Natural killer cell (primary cell): ENCODE measurements around the gene GTF3C1. TPM values are rescaled to one million over a fixed set of nuclear protein-coding genes. Genes with fewer than 3 reads are reported as not detected.

Experiments
- ATAC-seq, 3 donors: fragments of 150-1000 bp in 2 of 3; fragments of 200-7000 bp in 1 of 3; cut with Tn5 transposase; 1 replicate in 1 of 3; 2 replicates in 2 of 3; pipeline ENCODE4 v1.10.0; 2021; ENCODE audit warnings: mild to moderate bottlenecking in 2 of 3, moderate library complexity in 2 of 3
- DNase-seq, 2 donors: peaks; one replicate each; pipeline versions ENCODE4 v3.0.0 to v3.0.0-alpha.2; 2013 to 2021; ENCODE audit warnings: mixed read lengths in 1 of 2
- H3K27ac ChIP-seq: one replicate; pipeline ENCODE4 v1.5.1; 2013; ENCODE audit warnings: mild to moderate bottlenecking, low read length
- H3K27me3 ChIP-seq: one replicate; pipeline ENCODE4 v1.6.1; 2013; ENCODE audit warnings: low read length; ENCODE audit not compliant: control insufficient read depth, insufficient read depth
- H3K36me3 ChIP-seq: one replicate; pipeline ENCODE4 v1.6.1; 2013; ENCODE audit warnings: low read length; ENCODE audit not compliant: control insufficient read depth, insufficient read depth
- H3K4me1 ChIP-seq: one replicate; pipeline ENCODE4 v1.6.1; 2013; ENCODE audit warnings: low read length; ENCODE audit not compliant: control insufficient read depth, insufficient read depth
- H3K4me3 ChIP-seq: one replicate; pipeline ENCODE4 v1.5.1; 2013; ENCODE audit warnings: low read length
- H3K9me3 ChIP-seq: one replicate; pipeline ENCODE4 v1.6.1; 2013; ENCODE audit warnings: low read length; ENCODE audit not compliant: control insufficient read depth, insufficient read depth
- H3K27ac Mint-ChIP-seq, 2 donors: one replicate each; pipeline ENCODE4 v1.8.0; 2022; ENCODE audit warnings: mild to moderate bottlenecking in 2 of 2, mixed read lengths in 2 of 2, moderate library complexity in 1 of 2
- H3K27me3 Mint-ChIP-seq, 2 donors: one replicate each; pipeline ENCODE4 v1.8.0; 2022; ENCODE audit warnings: low read depth in 2 of 2, mixed read lengths in 2 of 2
- H3K36me3 Mint-ChIP-seq: one replicate; pipeline ENCODE4 v1.8.0; 2022; ENCODE audit warnings: mixed read lengths
- H3K4me1 Mint-ChIP-seq, 2 donors: one replicate each; pipeline ENCODE4 v1.8.0; 2022; ENCODE audit warnings: mixed read lengths in 2 of 2
- H3K4me3 Mint-ChIP-seq: one replicate; pipeline ENCODE4 v1.8.0; 2022; ENCODE audit warnings: mild to moderate bottlenecking, moderate library complexity, mixed read lengths
- H3K9me3 Mint-ChIP-seq, 2 donors: one replicate each; pipeline ENCODE4 v1.8.0; 2022; ENCODE audit warnings: mixed read lengths in 2 of 2
- WGBS: methylation state at CpG from one replicate; pipeline ENCODE4 v1.1.7; 2013; ENCODE audit warnings: missing lambda C conversion rate; ENCODE audit not compliant: insufficient coverage; 5-methylcytosine and 5-hydroxymethylcytosine counted together
- intact Hi-C: fragments of 100-400 bp; cut with micrococcal nuclease; formaldehyde crosslinking; loops from one replicate; pipeline ENCODE4 v1.14.2; 2022
- total RNA-seq, 4 donors: library from RNA; stranded (reverse); fragments of 120-200 nt in 1 of 4; gene quantifications; one replicate each; pipeline versions ENCODE4 v1.2.3 to v1.2.4, GENCODE V29; 2013 to 2022
- TF ChIP-seq, protein P1 (sequence below): fragments of 200-600 bp; IDR thresholded peaks from one replicate; pipeline ENCODE4 v1.8.0; 2022; ENCODE audit warnings: antibody characterized with exemption

The GTF3C1 gene
- total RNA-seq, 3 donors from 2014 or later (not counting 1 experiment from before 2014, with no cell fraction given), result 111 to 160 (median 125) TPM

DNA sequence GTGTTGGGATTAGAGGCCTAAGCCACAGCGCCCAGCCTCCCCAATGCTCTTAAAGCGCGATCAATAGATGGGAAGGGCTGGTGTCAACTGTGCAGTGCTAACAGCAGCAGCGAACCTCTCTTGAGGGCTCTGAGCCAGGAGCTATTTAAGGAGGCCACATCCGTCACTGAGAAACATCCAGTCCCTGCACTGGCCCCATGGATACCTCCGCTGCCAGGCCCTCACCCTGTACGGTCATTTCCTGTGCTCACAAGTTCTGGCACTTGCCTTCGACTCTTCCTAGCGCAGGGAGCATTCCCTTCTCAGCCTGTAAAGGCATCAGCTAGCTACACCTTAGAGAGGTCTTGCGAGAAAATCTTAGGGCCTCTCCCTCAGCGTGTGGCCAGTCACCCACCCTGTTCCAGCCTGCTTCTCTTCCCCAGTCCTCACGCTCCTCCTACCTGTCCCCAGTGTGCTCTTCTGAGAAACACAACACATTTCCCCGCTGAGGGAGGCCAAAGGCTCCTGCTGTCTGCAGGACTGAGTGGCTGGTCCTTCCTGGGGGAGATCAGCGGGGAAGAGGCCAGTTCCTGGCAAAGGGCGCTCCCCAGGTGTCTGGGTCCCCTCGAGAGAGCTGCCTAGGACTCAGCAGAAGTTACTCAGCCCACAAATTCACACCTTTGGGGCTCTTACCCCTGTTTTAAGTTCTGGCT, 28.6 kb downstream of the GTF3C1 start:
- Histone ChIP-seq H3K4me3 (no peak overlapping the region), H3K9me3 (no peaks in the 10 kb centered on the region), H3K36me3 (peaks cover 65% of the 10 kb centered on the region), H3K27me3 (no peaks in the 10 kb centered on the region), H3K4me1 (no peaks in the 10 kb centered on the region), H3K27ac (no peak overlapping the region)
- TF ChIP-seq, protein P1, sequence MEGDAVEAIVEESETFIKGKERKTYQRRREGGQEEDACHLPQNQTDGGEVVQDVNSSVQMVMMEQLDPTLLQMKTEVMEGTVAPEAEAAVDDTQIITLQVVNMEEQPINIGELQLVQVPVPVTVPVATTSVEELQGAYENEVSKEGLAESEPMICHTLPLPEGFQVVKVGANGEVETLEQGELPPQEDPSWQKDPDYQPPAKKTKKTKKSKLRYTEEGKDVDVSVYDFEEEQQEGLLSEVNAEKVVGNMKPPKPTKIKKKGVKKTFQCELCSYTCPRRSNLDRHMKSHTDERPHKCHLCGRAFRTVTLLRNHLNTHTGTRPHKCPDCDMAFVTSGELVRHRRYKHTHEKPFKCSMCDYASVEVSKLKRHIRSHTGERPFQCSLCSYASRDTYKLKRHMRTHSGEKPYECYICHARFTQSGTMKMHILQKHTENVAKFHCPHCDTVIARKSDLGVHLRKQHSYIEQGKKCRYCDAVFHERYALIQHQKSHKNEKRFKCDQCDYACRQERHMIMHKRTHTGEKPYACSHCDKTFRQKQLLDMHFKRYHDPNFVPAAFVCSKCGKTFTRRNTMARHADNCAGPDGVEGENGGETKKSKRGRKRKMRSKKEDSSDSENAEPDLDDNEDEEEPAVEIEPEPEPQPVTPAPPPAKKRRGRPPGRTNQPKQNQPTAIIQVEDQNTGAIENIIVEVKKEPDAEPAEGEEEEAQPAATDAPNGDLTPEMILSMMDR, result no peak
- ATAC-seq (peak in 1 of 3 donors; percentile 36), DNase-seq (no peak)
- peaks cover 21% of the 10 kb centered on the region for H3K36me3 Mint-ChIP-seq
- intact Hi-C loops, result no loop called here
- no peaks in the 10 kb centered on the region for H3K27me3 Mint-ChIP-seq
- H3K4me3 Mint-ChIP-seq, result no peak overlapping the region
- peak overlapping the region; percentile 56 to 70 for H3K27ac Mint-ChIP-seq
- 85% methylated on average over 16 of the region's 16 CpGs for WGBS
- peaks cover 17 to 25% of the 10 kb centered on the region in 2 donors for H3K4me1 Mint-ChIP-seq
- no peaks in the 10 kb centered on the region for H3K9me3 Mint-ChIP-seq

DNA sequence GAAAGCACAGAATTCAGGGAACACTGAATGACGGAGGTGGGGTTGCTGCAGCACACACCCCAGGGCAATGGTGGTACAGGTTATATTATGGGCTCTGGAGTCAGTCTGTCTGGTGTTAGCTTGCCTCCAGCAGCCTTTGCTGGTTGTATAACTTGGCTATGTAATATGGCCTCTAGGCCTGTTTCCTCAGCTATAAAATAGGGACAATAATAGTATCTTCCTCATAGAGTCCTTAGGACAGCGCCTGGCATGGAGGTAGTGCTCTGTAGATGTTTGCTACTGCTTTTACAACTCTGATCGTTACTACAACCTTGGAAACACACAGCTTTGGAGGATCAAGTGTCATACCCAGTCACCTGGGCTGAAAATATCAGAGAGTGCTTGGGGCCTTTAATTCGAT, 31.5 kb downstream of the GTF3C1 start:
- DNase-seq (no peak), ATAC-seq (no peak)
- no peak overlapping the region for H3K27ac Mint-ChIP-seq
- H3K36me3 Mint-ChIP-seq, result peaks cover 10% of the 10 kb centered on the region
- 98% methylated on average over 4 of the region's 4 CpGs for WGBS
- H3K9me3 ChIP-seq, result no peaks in the 10 kb centered on the region
- TF ChIP-seq, protein P1, result no peak
- no peaks in the 10 kb centered on the region for H3K4me1 ChIP-seq
- no peak overlapping the region for H3K4me3 ChIP-seq
- intact Hi-C loops, result no loop called here
- H3K36me3 ChIP-seq, result peaks cover 38% of the 10 kb centered on the region
- no peak overlapping the region for H3K4me3 Mint-ChIP-seq
- H3K27ac ChIP-seq, result no peak overlapping the region
- no peaks in the 10 kb centered on the region for H3K27me3 ChIP-seq
- H3K4me1 Mint-ChIP-seq, result peaks cover 18 to 28% of the 10 kb centered on the region in 2 donors
- no peaks in the 10 kb centered on the region for H3K9me3 Mint-ChIP-seq
- H3K27me3 Mint-ChIP-seq, result no peaks in the 10 kb centered on the region

DNA sequence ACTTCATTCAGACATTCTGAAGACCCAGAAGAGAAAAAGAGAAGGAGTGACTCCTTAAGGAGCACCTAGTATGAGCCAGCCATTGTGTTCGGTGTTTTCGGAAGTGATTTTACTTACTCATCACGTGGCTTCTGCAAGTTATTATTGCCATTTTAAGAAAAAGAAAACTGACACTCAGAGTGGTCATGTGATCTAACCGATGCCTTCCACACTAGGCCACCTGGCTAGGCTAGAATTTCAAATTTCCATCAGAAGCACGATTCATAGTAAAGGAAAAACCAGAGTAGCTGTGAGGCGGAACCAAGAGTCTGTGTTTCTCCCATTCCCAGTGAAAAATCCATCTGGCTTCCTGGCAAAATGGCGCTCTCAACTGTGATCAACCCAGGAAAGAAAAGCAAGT, 32.0 kb downstream of the GTF3C1 start:
- H3K36me3 Mint-ChIP-seq, result peaks cover 4% of the 10 kb centered on the region
- Histone ChIP-seq H3K27ac (no peak overlapping the region), H3K4me1 (no peaks in the 10 kb centered on the region), H3K36me3 (peaks cover 34% of the 10 kb centered on the region), H3K27me3 (no peaks in the 10 kb centered on the region), H3K9me3 (no peaks in the 10 kb centered on the region), H3K4me3 (no peak overlapping the region)
- TF ChIP-seq, protein P1, result no peak
- WGBS, result 98% methylated on average over 7 of the region's 7 CpGs
- no peaks in the 10 kb centered on the region for H3K9me3 Mint-ChIP-seq
- DNase-seq, result no peak
- H3K27ac Mint-ChIP-seq, result peak overlapping the region in 1 of 2 donors; percentile 41
- intact Hi-C loops, result no loop called here
- H3K27me3 Mint-ChIP-seq, result no peaks in the 10 kb centered on the region
- no peak overlapping the region for H3K4me3 Mint-ChIP-seq
- ATAC-seq, result no peak
- peaks cover 23 to 28% of the 10 kb centered on the region in 2 donors for H3K4me1 Mint-ChIP-seq

DNA sequence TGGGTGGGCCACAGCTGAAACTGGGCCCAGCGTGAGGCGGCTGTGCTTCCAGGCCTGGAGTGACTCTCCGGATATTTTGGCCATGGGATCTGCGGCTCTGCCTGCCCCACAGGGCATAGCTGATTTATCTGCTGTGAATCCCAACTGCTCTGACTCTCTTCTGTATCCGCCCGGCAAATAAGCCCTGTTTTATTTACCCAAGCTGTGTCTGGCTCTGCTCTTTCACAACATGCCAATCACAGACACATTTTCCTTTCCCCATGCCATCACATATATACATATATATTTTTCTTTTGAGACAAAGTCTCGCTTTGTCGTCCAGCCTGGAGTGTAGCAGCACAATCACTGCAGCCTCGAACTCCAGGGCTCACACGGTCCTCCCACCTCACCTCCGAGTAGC, 33.3 kb downstream of the GTF3C1 start:
- H3K27me3 Mint-ChIP-seq, result no peaks in the 10 kb centered on the region
- intact Hi-C loops, result no loop called here
- no peak for ATAC-seq
- no peaks in the 10 kb centered on the region for H3K36me3 Mint-ChIP-seq
- no peak overlapping the region for H3K4me3 Mint-ChIP-seq
- H3K9me3 Mint-ChIP-seq, result no peaks in the 10 kb centered on the region
- TF ChIP-seq, protein P1, result no peak
- Histone ChIP-seq H3K4me3 (no peak overlapping the region), H3K4me1 (no peaks in the 10 kb centered on the region), H3K27ac (no peak overlapping the region), H3K27me3 (no peaks in the 10 kb centered on the region), H3K9me3 (no peaks in the 10 kb centered on the region), H3K36me3 (peaks cover 37% of the 10 kb centered on the region)
- no peak for DNase-seq
- H3K27ac Mint-ChIP-seq, result no peak overlapping the region
- WGBS, result 97% methylated on average over 11 of the region's 11 CpGs
- H3K4me1 Mint-ChIP-seq, result peaks cover 16 to 17% of the 10 kb centered on the region in 2 donors
